ENCODE results near the gene TCF7L2.

The TCF7L2 gene

DNA sequence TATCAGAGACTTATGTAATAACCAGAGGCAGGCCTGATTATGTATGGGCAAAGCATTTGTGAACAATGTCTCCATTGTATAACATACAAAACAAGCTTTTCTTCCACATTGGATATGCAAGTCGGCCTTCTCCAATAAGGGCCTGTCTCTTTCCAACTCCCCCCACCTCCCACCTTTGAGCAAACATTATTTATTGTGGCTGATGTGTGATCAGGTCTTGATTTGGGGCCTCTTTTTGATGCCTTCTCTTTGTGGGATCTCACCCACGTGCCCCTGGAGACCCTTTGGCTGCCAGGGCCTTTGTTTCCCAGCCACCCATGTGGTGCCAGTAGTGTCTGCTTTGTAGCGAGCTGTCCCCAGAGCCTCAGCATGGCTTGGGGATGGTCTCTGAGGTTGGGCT is 53.0 kb downstream of the TCF7L2 start:
- TF ChIP-seq, protein P1, sequence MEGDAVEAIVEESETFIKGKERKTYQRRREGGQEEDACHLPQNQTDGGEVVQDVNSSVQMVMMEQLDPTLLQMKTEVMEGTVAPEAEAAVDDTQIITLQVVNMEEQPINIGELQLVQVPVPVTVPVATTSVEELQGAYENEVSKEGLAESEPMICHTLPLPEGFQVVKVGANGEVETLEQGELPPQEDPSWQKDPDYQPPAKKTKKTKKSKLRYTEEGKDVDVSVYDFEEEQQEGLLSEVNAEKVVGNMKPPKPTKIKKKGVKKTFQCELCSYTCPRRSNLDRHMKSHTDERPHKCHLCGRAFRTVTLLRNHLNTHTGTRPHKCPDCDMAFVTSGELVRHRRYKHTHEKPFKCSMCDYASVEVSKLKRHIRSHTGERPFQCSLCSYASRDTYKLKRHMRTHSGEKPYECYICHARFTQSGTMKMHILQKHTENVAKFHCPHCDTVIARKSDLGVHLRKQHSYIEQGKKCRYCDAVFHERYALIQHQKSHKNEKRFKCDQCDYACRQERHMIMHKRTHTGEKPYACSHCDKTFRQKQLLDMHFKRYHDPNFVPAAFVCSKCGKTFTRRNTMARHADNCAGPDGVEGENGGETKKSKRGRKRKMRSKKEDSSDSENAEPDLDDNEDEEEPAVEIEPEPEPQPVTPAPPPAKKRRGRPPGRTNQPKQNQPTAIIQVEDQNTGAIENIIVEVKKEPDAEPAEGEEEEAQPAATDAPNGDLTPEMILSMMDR (IDR thresholded peaks at IDR 0.05) = no peak
- Histone ChIP-seq H3K27ac (no peak overlapping the region), H3K4me3 (no peak overlapping the region)
- no peak for DNase-seq (ENCODE audit: low spot score)

DNA sequence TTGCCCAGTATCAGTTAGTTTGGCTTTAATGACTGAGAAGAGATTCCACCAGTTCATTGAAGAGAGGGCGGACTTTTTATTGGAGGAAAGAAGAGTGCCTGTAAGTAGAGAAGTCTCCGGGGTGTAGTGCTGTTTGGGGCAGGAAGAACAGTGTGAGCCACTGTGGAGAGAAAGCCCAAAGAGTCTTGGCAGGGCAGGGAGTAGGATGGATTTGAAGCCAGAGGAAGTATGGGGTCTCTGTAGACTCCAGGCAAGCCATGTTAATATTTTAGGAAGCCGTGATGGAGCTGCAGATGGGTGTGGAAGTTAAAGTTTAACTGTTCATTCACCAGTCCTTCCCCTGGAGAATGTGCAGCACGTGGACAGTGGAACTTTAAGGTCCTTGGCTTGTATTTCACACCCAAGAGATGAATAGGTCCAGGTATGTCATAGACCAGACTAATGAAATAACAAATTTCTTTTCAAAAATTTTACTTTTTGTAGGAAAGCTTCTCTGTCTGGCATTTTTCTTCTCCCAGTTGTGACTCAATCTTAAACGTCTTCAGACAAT is 54.1 kb downstream of the TCF7L2 start:
- H3K4me3 ChIP-seq = no peak overlapping the region
- no peak overlapping the region for H3K27ac ChIP-seq
- TF ChIP-seq, protein P1 (IDR thresholded peaks at IDR 0.05) = no peak
- DNase-seq (ENCODE audit: low spot score) = no peak

DNA sequence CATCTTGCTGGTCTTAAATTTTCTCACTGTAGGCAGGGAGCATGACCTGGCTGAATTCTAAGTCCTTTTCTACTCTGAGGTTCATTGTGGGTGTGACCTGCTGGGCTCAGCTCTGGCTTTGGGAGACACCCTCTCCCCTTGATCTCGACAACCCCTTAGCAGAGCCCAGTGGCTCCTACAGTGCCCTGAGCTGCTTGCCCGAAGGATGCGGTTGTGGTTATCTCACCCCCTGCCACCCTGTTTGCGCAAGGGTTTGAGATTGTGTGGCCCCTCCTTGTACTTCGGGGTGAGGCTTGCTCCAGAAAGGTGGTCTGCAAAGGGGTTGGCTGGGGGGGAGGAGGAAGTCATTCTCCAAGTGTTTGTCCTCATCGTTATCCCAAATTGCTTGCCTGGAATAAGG is 55.3 kb downstream of the TCF7L2 start:
- peak overlapping the region; percentile 53 to 63 for H3K27ac ChIP-seq
- DNase-seq (ENCODE audit: low spot score) = no peak
- no peak overlapping the region for H3K4me3 ChIP-seq
- TF ChIP-seq, protein P1 (IDR thresholded peaks at IDR 0.05) = no peak

DNA sequence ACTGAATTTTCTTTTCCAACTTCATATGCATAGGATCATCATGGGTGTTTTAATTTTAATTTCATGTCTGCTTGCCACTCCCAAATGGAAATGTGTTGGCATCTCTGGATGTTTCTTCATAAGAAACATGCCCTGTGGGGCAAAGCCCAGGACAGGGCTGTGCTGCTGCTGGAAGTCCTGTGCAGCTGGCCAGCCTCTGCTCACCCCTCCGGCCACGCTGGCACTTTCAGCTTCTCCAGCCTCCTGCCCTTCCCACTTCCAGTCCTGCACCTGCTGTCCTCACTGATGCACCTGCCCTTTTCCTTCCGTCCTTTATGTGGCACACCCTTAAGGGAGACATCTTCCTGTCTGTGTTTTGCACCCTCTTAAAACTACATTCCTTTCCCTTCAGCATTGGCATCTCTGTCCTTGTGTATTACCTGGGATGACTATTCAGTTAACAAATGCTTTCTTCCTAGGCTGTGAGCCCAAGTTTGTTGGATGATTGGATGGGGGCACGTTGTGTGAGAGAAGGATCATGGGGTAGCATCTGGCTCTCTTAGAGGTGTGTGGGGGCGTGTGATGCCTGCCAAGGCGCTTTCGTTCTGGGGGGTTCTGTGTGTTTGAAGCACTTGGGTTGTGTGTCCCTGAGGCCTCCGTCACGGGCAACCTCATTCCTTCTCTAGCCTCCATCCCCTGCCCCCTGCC is 56.8 kb downstream of the TCF7L2 start:
- TF ChIP-seq, protein P1 (IDR thresholded peaks at IDR 0.05) = no peak
- H3K27ac ChIP-seq = peak overlapping the region; percentile 53 to 63
- no peak for DNase-seq (ENCODE audit: low spot score)
- H3K4me3 ChIP-seq = no peak overlapping the region

DNA sequence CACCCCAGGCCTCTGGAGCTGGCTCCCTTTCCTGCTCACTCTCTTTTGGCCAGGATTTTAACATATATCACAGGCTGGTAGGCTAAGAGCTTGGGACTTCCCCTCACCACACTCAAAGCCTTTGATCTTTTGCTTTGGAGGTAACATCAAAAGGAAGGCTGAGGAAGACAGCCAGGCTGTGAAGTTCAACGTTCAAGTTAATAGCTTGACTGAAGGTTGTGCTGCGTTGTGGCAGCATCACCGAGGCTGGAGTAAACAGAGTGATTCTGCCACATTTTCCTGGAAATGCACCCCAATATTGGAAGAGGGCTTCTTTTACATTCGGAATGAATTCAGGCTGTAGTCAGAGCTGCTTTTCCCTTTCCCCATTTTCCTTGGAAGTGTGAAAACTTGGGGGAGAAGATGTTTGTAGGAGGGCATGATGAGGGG is 57.3 kb downstream of the TCF7L2 start:
- Histone ChIP-seq H3K27ac (peak overlapping the region; percentile 30 to 63), H3K4me3 (peak overlapping the region; percentile 26)
- TF ChIP-seq, protein P1 (IDR thresholded peaks at IDR 0.05) = no peak
- no peak for DNase-seq (ENCODE audit: low spot score)

DNA sequence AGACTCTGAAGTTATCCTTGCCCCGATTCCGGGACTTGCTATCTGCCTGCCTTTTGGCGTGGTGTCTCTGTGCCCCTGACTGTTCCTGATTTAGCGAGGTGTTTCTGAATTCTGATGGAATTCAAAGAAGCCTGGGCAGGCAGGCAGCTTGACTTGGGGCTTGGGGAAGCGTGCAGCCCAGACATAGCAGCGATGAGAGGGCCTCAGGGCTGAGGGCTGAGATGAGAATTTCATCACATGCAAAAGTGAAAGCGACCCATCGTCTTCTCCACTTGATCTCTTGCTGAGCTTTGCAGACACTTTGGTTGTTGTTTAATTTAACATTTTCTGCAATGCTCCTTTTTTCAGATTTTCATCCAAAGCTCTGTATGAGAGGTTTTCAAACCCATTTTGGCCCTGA is 57.8 kb downstream of the TCF7L2 start:
- TF ChIP-seq, protein P1 (IDR thresholded peaks at IDR 0.05) = no peak
- no peak for DNase-seq (ENCODE audit: low spot score)
- Histone ChIP-seq H3K4me3 (peak overlapping the region; percentile 26), H3K27ac (peak overlapping the region; percentile 30 to 63)
